PC-3 (cell line): ENCODE data around the gene HNRNPAB.

Experiments
- EZH2 ChIP-seq: fragments of 300-600 bp; sonication (generic); IDR thresholded peaks from one replicate; pipeline ENCODE4 v1.6.1; 2017; ENCODE audit warnings: antibody characterized with exemption, mild to moderate bottlenecking, low read length; ENCODE audit not compliant: unreplicated experiment
- EZH2phosphoT487 ChIP-seq: fragments of 300-600 bp; sonication (generic); IDR thresholded peaks from 2 replicates; pipeline ENCODE4 v1.6.1; 2018; ENCODE audit warnings: mild to moderate bottlenecking, antibody characterized with exemption, low read length, borderline replicate concordance
- TF ChIP-seq, protein P1 (sequence below): fragments of 300-600 bp; sonication (generic); conservative IDR thresholded peaks from 2 replicates; pipeline ENCODE4 v1.5.1; 2017; ENCODE audit warnings: antibody characterized with exemption, low read depth, mild to moderate bottlenecking, low read length

GRCh38 chr5:178247481-178248456, 43.4 kb downstream of the HNRNPAB start:
- TF ChIP-seq, protein P1, sequence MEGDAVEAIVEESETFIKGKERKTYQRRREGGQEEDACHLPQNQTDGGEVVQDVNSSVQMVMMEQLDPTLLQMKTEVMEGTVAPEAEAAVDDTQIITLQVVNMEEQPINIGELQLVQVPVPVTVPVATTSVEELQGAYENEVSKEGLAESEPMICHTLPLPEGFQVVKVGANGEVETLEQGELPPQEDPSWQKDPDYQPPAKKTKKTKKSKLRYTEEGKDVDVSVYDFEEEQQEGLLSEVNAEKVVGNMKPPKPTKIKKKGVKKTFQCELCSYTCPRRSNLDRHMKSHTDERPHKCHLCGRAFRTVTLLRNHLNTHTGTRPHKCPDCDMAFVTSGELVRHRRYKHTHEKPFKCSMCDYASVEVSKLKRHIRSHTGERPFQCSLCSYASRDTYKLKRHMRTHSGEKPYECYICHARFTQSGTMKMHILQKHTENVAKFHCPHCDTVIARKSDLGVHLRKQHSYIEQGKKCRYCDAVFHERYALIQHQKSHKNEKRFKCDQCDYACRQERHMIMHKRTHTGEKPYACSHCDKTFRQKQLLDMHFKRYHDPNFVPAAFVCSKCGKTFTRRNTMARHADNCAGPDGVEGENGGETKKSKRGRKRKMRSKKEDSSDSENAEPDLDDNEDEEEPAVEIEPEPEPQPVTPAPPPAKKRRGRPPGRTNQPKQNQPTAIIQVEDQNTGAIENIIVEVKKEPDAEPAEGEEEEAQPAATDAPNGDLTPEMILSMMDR: no peak
- TF ChIP-seq EZH2phosphoT487 (no peak), EZH2 (no peak)
